ENCODE measurements around the gene SLC1A1. TPM values are rescaled to one million over a fixed set of nuclear protein-coding genes. Genes with fewer than 3 reads are reported as not detected.
"Not testable (repeated sequence)": the region's sequence is repeated elsewhere in the genome, so short reads cannot be mapped to it uniquely, and the experiment has no call there.

The SLC1A1 gene
- polyA plus RNA-seq, 5 donors: 3.5 to 7.9 (median 6.2) TPM

- no peak for DNase-seq
Measured at GRCh38 chr9:4575997-4576396, 85.7 kb downstream of the SLC1A1 start.

DNA sequence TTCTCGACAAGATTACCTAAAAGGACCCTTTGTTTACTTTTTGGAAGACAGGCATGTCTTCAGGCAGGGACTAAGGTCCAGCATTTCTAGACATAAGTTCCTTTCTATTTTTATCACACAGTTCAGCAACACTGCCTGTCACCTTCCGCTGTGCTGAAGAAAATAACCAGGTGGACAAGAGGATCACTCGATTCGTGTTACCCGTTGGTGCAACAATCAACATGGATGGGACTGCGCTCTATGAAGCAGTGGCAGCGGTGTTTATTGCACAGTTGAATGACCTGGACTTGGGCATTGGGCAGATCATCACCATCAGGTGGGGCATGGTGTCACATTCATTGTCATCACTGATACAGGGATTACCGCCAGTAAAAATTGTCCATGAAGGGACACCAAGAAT lies 86.2 kb downstream of the SLC1A1 start:
- DNase-seq: no peak

DNA sequence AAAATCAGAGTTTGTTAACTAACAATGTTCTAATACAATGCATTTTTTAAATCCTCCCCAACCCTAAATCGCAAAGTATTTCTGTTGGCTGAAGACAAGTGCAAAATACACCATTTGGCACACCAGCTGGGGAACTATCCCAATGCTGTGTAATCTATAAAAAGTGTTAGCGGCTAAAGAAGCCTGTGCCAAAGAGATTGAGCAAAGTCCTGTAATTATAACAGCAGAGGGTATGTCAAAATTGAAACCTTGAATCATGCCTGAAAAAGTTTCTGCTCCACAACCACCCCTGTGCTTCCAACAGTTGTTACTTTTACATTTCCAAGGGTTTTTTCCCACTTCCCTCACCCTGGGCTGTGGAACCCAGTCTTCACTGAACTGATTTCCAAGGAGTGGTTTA lies 88.7 kb downstream of the SLC1A1 start:
- DNase-seq: peak in 1 of 2 donors; percentile 6

DNA sequence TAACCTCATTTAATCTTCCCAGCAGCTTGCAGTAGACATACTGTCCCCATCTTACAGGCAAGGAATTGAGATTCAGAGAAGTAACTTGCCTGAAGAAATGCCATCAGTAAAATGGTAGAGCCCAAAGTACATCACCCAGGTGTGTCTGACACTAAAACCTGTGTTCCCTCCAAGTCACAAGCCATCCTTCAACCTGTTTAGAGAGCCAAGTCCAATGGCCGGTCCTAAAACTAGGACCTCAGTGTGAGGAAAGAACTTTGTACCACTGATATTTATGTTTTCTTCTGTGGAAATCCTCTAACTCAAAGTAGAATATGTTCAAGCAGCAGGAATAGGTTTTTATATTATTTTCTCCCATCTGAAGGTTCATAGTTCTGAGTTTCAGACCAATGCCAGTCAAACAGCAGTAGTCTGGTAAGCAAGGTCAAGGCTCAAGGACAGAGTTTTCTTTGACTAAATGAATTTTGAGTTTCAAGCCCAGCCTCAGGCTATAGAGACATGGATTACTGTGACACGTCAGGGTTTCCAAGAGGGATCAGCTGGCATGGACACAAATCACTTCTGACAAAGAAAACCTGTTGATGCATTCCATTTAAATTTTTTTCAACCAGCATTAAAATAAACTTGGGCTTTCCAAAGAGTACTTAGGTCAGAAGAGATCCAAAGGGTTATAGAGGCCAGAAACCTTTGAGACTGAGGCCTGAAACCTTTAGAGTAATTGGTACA lies 90.9 kb downstream of the SLC1A1 start:
- DNase-seq: no peak

DNA sequence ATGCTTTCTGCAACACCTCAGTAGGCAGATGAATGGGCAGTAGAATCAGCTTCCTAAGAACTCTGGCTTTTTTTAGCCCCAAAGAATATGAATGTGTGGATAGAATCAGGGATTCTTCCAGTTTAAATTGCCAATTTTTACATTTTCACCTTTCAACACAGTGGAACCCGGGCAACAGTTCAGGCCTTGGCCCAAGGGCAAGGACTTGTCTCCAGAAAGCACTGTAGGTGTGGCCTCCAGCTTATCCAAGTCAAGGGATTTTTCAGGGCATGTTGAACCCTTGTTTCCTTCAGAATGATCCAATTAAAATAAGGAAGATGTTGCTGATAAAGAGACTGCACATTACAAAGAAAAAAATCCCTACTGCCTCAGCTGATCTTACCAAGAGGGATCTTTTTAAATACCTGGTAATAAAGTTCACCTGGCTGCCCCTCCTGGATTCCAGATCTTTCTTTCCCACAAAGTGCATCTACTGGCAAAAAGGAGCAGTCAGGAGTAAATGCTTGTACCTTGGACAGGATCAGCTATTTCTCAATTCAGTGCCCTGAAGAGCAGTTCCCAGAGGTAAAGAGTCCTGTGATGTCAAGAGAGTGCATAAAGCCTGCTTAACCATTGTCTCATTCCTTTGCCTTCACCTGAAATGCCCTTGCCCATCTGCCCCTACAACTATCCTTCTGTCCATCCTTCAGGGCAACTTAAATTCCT lies 91.7 kb downstream of the SLC1A1 start:
- DNase-seq: no peak

DNA sequence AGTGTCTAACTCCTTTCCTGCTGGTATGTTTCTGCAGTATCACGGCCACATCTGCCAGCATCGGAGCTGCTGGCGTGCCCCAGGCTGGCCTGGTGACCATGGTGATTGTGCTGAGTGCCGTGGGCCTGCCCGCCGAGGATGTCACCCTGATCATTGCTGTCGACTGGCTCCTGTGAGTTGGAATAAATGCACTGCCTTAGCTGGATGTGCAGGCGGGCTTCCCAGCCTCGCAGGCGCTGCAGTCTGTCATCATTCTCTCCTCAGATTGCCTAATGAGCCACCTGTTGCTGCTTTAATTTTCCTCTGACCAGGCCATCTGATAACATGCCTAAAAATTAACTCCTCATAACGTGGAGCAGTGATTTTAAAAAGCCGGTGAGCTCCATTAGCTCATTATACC lies 92.7 kb downstream of the SLC1A1 start:
- no peak for DNase-seq

DNA sequence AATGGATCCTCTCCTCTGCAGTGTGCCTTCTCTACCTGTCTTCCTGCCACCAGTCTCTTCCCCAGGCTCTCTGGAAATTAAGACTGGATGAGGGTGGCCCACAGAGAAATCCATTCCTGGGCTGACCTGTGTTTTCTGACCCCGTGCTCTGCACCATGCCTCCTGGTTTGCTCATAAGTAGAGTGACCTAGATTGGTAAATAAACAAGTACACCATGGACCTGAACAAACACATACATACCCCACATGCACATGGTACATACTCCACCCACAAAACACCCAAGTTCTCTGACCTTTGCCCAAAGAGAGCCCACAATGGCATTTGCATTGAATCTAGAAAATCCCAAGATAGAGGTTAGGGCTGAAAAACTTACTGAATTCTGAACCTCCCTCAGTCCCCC lies 94.4 kb downstream of the SLC1A1 start:
- no peak for DNase-seq

GRCh38 chr9:4585135-4585534 lies 94.9 kb downstream of the SLC1A1 start:
- no peak for DNase-seq

DNA sequence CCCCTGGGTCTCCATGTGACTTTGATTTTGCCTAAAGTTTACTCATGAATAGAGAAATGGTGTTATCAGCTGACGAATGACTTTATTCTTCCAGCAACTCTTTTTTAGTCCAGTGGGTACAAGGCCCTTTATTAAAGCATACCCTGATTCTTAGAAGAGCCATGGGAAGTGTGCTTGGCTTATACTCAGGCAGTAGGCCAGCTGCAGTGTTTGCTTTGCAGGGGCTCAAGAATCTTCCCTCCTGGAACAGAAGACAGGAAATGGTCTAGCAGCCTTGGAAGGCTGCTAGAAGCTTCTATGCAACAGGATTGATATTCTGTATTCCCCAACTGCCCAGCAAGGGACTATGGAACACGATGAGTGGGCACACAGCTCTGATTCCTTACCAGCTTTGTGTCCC lies 98.5 kb downstream of the SLC1A1 start:
- DNase-seq: no peak

DNA sequence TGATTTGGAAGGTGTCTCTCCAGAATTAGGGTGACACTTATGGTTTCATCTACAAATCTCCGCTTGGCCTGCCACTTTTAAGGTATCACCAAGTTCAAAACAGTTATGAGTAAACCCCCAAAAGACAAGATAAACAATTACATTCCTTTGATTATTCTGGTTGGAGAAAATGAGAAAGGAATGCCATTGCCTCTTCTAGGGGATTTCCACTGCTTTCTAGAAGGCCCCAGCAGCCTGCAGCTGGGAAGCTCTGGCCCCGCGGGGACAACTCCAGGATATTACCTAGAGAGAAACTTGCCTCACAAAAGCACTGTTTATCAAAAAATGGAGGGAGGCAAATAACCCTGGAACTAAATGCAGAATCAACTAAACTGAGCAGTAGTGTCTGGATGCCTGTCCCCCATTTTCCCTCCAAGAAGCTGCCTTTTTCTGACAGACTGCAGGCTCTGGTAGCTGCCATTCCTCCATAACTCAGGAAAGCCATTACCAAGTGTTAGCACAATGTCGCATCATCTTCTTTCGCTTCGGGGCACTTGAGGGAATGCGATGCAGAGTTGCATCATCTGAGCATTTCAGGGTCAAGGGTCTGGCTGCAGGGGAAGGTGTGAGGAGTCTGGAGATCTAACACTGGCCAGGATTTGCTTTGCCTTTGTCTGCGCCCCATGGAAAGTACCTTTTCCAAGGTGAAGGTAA lies 100.3 kb downstream of the SLC1A1 start:
- DNase-seq: peak in 1 of 2 donors; percentile 32

GRCh38 chr9:4591123-4591500 lies 100.8 kb downstream of the SLC1A1 start:
- DNase-seq: peak; percentile 41

DNA sequence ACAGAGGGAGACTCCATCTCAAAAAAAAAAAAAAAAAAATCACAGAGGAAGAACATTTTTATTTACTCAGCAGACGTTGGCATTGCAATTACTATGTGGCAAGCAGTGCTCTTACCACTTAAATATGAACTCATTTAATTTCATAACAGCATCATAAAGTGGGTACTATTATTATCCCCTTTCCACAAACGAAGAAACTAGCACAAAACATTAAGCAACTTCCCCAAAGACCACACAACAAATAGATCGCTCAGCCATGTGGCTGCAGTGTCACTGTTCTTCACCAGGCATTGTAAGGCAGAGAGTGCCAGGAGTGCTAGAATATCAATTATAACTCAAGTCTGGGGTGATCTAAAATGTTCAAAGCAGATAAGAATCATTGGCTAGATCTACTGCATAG lies 102.0 kb downstream of the SLC1A1 start:
- no peak for DNase-seq

- no peak for DNase-seq
Measured at GRCh38 chr9:4592886-4593285, 102.6 kb downstream of the SLC1A1 start.

- DNase-seq: no peak
Measured at GRCh38 chr9:4594545-4594944, 104.3 kb downstream of the SLC1A1 start.

DNA sequence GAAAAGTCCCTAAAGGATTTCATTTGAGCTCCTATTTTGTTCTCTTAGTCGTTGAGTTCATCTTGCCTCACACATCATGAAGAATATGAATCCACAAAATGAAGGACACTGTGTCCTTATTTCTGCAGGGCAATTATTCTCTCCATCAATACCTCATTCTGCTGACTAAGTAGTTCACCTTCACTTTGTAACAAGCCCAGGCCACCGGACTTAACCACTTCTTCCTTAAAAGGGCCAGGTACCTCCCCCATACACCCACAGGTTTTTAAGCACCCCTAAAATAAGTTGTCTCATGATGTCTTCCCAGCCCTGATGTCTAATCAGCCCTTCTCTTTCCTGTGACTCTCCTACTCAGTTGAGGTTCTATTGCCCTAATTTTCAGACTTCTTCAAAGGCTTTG lies 104.7 kb downstream of the SLC1A1 start:
- DNase-seq: no peak

DNA sequence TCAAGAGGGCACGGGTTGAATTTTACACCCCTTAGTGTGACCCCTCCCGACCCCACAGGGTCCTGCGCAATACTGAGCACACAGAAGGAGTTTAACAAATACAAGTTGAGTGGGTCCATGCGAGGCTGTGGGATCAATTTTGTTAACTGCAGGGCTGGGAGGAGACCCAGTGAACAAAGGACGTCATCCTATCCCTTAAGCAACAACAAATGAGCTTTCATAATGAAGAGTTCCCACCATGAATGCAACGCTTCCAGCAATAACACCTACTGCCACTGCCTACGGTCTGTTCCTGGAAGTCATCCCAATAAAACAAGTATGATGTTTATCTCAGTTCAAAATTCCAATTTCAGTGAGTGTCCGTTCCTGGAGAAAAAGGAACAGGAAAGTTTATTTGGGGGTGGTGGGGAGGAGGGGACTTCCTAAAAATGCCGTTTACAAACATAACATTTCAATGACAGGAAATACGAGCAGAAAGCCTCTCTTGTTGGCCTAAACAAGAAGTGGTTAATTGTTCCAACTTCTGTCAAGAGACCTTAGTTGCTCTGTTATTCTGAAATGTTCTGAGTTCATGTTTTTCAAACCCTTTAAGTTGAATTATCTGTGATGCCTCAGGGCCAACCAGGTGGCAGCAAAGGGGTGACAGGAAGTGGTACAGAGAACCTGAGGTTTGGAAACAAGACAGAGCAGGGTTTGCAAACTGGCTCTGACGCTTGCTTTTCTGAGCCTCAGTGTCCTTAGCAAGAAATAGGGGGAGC lies 106.1 kb downstream of the SLC1A1 start:
- no peak for DNase-seq

GRCh38 chr9:4600368-4600767 lies 110.1 kb downstream of the SLC1A1 start:
- no peak for DNase-seq

DNA sequence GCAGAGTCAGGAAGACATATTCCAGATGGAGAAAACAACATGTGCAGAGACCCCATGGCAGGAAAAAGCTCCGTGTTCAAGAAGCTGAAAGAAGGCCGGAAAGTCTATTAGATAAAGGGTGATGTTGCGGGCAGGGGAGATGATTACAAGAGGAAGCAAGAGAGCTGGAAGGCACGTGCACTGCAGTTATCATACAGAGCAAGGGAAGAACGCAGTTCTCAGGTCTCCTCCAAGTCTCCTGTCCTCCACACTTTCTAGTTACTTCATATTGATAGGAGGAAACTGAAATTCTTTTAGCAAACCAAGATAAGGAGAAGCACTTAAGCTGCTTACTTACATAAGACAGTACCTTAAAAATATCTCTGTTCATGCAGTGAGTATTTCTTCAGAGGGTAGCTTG lies 113.6 kb downstream of the SLC1A1 start:
- no peak for DNase-seq

DNA sequence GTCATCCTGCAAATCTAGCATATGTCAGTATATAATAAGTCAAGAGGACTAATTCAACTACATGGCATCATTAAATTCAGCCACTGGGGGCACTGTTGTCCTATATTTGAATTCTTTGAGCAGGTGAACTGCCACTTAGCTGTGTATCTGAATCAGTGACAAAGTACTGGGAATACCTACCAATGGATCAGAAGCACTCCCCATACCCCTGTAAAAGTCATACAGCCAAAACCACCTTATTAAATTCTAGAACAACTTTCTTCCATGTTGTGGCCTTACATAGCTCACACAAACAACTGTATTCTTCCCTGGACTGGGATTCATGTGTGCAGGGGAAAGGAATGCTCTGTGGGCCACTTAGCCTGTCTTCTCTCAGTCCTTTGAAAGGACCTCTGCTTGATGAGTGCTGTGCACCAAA lies 114.4 kb downstream of the SLC1A1 start:
- peak; percentile 36 to 55 for DNase-seq

GRCh38 chr9:4606033-4606432 lies 115.8 kb downstream of the SLC1A1 start:
- not testable (repeated sequence) for DNase-seq

DNA sequence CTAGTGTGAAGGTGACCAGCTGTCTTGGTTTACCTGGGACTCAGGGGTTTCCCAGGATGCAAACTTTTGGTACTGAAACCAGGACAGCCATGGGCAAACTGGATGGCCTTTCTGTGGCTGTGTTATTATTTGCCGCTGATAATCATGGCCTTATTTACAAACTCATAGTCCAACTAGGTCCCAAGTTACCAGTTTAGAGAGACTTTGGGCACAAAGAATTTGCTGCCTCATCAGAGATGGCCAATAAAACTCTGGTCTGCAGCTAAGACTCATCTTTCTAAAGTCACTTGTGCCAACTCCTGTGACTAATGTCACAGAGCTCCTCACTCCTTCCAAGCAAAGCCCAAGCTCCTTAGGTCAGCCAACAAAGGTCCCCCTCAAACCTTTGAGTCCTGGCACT lies 124.4 kb downstream of the SLC1A1 start:
- no peak for DNase-seq

DNA sequence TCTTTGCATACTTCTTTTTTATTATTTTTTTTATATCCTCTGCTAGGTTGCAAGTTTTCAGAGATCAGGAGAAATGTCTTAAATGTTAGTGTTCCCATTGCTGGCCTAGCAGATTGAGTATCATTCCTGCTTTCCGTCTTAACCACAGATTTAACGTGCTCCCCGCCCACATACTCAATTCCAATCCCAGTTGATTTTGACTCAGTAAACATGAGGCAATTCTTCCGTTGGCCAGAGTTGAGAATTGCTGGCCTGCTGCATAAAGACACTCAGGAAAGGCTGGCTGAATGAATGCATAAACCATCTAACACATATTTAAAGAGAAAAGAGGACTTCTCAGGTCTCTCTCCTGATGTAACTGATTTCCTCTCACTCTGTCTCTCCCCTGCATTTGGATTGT lies 125.0 kb downstream of the SLC1A1 start:
- no peak for DNase-seq
